Measurements from ENCODE around the gene FBLIM1.

Gene FBLIM1

GRCh38 chr1:15730936-15731335, 27.7 kb upstream of the FBLIM1 start:
- no peak for DNase-seq (ENCODE audit: low read depth in 3 of 3, low spot score in 1 of 3)

DNA sequence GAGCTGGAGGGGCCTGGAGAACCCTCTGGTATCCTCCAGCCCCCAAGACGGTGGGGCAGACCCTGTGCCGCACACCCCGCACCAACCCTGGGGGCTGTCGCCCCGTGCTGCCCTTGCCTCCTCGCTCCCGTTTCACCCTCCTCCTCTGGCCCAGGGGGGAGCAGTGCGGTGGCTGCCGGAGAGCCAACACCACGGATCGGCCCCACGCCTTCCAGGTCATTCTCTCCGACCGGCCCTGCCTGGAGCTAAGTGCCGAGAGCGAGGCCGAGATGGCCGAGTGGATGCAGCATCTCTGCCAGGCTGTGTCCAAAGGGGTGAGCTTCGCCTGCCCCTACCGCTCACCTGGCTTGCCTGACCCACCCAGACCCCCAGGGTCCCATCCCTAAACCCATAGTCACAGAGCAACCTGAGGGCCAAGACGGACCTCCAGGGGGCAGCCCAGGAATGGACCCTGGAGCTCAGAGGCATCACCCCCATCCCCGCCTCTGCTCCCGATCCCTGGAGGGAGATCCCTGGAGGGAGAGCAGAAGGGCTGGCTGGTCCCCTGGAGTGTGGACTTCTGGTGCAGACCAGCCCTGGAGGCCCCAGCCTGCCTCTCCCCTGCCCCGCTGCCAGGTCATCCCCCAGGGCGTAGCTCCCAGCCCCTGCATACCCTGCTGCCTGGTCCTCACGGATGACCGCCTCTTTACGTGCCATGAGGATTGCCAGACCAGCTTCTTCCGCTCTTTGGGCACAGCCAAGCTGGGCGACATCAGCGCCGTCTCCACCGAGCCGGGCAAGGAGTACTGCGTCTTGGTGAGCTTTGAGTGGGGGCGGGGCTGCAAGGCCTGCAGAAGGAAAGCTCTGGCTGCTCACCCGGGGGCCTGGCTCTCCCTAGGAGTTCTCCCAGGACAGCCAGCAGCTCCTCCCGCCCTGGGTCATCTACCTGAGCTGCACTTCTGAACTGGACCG, 26.6 kb upstream of the FBLIM1 start:
- no peak for DNase-seq (ENCODE audit: low read depth in 3 of 3, low spot score in 1 of 3)

DNA sequence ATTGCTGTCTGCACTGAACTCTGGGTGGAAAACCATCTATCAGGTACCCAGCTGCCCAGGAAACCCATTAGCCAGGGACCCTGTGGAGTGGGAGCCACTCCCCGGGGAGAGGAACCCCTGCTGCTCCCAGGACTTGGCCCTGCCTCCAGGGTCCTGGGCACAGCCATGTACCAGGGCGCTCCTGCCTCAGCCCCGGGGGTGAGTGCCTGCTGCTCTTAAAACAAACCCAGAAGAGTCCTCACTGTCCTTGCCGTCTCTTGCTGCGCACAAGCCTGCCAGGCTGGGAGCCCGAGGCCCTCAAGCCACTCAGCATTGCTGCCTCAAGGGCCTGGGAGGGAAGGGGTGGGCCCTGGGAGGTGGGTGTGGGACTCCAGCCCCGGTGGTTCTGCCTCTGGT, 25.9 kb upstream of the FBLIM1 start:
- no peak for DNase-seq (ENCODE audit: low read depth in 3 of 3, low spot score in 1 of 3)

DNA sequence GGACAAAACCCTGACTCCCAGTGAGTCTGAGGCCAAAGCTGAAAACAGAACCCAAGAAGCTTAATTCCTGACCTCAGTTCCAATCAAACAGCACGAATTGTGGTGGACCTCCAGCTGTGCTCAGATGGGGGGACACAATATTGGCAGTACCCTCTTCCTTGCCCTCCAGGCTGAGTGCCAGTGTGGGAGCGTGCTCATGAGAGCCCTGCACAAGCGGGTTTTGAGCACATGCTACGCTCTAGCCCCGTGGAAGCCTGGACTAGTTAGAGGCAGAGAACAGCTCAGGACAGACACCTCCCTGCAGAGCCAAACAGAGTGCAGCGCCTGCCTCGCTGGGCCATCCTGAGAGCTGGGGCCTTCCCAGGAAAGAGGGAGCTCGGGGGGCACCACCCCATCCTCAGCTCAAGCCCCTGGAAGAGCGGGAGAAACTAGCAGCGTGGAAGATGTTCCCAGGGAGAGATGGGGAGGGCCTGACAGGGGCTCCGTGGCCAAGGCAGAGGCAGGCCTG, 25.3 kb upstream of the FBLIM1 start:
- no peak for DNase-seq (ENCODE audit: low read depth in 3 of 3, low spot score in 1 of 3)

GRCh38 chr1:15733726-15734226, 24.8 kb upstream of the FBLIM1 start:
- DNase-seq (ENCODE audit: low read depth in 3 of 3, low spot score in 1 of 3), result no peak

DNA sequence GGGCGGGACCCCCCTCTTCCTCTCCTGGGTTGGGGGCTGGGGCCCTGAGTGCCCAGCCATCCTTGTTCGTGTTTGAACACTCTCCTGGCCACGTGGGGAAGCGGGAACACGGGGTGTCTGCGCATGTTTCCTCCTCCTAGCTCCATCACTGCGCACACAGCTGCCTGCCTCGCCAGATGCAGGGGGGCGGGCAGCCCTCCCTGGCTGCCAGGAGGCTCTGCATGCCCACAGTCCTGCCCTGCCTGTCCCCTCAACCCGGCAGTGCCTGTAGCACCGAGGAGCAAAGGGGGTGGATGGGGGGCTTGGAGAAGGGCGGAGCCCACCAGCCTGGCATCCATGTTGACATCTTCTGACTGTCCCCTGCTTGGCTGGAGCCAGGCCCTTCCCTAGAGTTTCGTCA, 24.3 kb upstream of the FBLIM1 start:
- no peak for DNase-seq (ENCODE audit: low read depth in 3 of 3, low spot score in 1 of 3)

DNA sequence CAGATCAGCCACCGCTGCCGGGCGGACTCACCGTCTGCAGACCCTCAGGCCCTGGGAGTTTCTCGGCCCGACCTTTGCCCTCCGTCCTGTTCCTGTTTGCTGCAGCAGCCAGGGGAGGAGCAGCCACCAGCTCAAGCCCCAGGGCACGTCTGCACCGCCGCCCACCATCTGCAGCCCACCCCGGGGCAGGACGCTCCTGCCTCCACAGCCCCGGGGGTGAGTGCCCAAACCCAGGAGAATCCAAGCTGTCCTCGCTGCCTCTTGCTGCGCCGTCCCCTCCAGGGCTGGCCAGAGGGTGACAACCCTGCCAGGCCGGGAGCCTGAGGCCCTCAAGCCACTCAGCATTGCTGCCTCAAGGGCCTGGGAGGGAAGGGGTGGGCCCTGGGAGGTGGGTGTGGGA, 23.7 kb upstream of the FBLIM1 start:
- no peak for DNase-seq (ENCODE audit: low read depth in 3 of 3, low spot score in 1 of 3)

DNA sequence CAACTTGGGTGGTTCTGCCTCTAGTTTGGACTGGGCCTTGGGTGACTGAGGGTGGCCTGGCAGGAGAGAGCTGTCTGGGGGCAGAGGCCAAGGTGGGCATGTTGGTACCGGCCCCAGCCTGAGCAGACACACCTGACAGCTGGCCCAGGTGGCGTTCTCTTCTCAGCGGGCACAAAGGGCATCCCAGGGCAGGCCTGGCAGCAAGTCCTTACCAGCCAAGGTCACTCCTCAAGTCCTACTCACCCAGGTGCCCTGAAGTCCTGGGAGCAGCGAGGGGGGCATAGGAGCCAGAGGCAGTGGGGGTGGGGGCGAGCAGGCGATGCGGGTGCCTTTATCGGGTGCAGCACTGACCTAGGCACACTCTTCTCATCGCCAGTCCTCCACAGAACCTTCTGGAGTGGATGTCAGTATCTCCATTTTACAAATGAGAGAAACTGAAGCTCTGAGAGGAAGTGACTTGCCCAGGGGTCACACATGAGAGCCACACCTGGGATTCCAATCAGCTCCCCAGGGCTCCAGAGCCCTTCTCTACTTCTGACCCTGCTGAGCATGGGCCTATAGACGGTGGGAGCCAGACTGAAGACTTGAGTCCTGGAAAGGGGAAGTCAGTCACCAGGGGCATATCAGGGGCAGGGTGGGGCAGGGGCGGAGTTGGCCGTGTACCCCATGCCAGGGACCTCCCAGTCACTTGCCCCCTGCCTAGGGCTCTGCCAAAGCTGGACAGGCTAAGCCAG, 23.1 kb upstream of the FBLIM1 start:
- DNase-seq (ENCODE audit: low read depth in 3 of 3, low spot score in 1 of 3), result no peak

- DNase-seq (ENCODE audit: low read depth in 3 of 3, low spot score in 1 of 3), result no peak
These were observed 22.3 kb upstream of the FBLIM1 start, which contains the start of gene SLC25A34 for GRCh38 chr1:15736038-15736891. Gene SLC25A34 (plus strand): TSS chr1:15736258. CDS start chr1:15736486, 228 bp downstream.

DNA sequence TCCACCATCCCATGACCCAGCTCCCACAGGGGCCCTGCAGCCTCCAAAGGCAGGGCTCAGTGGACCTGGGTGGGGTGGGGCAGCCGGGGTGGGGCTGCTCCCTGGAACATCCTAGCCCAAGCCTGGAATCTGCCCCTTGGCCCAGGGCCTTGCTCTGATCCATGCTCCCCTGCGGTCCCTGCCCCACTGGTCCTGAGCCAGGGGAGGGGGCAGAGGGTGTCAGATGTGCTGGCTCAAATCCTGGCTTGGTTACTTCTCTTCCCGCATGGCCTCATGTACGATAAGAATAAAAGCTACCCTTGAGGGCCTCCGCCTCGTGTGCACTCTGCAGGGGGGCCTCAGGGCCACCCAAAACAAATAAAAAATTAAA, 21.7 kb upstream of the FBLIM1 start:
- no peak for DNase-seq (ENCODE audit: low read depth in 3 of 3, low spot score in 1 of 3)

DNA sequence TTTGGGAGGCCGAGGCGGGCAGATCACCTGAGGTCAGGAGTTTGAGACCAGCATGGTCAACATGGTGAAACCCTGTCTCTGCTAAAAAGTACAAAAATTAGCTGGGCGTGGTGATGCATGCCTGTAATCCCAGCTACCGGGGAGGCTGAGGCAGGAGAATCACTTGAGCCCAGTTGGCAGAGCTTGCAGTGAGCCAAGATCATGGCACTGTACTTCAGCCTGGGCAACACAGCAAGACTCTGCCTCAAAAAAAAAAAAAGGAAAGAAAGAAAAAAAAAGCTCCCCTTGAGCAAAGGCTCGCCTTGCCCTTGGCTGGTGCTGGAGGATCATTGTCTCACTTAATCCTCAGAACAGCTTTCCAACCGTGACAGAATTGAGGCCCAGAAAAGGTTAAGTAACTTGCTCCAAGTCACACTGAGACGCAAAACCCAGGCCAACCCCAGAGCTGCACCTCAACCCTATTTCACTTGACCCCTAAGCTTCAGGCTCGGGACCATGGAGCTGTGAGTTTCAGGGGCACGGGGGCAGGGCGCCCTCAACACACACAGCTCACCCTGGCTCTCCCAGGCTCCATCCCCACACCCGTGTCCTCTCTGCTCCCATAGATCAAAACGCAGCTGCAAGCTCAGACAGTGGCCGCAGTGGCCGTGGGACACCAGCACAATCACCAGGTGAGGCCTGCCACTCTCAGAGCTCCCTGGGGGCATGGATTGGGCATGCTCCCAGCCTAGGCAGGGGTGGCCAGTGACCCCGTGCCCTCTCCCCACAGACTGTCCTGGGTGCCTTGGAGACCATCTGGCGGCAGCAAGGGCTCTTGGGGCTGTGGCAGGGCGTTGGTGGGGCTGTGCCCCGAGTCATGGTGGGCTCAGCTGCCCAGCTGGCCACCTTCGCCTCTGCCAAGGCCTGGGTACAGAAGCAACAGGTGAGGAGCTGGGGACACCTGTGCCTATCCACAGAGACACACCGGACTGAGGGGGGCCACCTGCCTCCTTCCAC, 21.0 kb upstream of the FBLIM1 start:
- DNase-seq (ENCODE audit: low read depth in 3 of 3, low spot score in 1 of 3), result no peak

DNA sequence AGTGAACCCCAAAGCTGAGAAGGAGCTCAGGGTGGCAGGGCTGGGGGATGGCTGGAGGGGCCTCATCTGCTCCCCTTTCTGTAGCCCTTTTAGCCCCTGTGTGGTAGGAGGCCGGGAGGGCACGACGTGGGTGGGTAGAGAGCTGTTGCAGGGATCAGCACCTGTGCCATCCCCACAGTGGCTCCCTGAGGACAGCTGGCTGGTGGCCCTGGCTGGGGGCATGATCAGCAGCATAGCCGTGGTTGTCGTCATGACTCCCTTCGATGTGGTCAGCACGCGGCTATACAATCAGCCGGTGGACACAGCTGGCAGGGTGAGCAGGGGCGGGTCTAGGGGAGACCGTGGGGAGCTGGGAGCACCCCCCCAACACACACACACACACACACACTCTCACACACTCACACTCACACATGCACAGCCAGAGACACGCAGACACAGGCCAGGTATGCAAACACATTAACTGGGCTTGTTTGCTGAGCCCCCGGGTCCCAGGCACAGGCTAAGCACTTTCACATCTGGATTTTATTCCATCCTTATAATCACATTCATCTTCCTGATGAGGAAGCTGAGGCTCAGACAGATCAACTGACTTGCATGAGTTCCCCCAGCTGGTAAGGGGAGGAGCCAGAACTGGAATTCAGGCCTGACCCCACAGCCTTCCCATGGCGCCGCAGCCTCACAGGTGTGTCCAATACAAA, 20.0 kb upstream of the FBLIM1 start:
- no peak for DNase-seq (ENCODE audit: low read depth in 3 of 3, low spot score in 1 of 3)

DNA sequence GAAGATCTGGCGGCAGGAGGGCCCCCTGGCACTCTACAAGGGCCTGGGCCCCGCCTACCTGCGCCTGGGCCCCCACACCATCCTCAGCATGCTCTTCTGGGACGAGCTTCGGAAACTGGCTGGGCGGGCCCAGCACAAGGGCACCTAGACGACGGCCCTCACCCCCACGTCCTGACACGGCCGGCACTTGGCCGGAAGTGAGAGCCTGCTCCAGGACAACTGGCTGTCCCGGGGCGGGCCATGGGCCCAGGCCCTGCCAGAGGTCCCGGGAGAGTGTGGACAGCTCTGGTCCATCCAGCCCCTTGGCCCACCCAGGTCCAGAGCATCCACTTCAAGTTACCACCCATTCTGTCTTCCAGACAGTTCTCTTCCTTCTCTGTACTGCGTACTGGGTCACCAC, 19.3 kb upstream of the FBLIM1 start:
- DNase-seq (ENCODE audit: low read depth in 3 of 3, low spot score in 1 of 3), result no peak

- no peak for DNase-seq (ENCODE audit: low read depth in 3 of 3, low spot score in 1 of 3)
These were observed 18.9 kb upstream of the FBLIM1 start for GRCh38 chr1:15739745-15740144.

GRCh38 chr1:15740924-15741850, 17.4 kb upstream of the FBLIM1 start:
- DNase-seq (ENCODE audit: low read depth in 3 of 3, low spot score in 1 of 3), result peak; percentile 18 to 42 (median 35)

GRCh38 chr1:15742339-15742801, 16.2 kb upstream of the FBLIM1 start, which contains the start of gene TMEM82:
Gene TMEM82 (plus strand): TSS chr1:15742499. CDS start chr1:15742560, 61 bp downstream.
- no peak for DNase-seq (ENCODE audit: low read depth in 3 of 3, low spot score in 1 of 3)

GRCh38 chr1:15744122-15744679, 14.4 kb upstream of the FBLIM1 start:
- DNase-seq (ENCODE audit: low read depth in 3 of 3, low spot score in 1 of 3), result no peak

Measured in stimulated activated CD4-positive, alpha-beta T cell treated with anti-CD3 and anti-CD28 coated beads, TNF-alpha, amount 100 ng/mL, for 1 hour (primary cell).